T-helper 9 cell (primary cell): ENCODE data around the gene COQ8A.
"Not testable (repeated sequence)": the region's sequence is repeated elsewhere in the genome, so short reads cannot be mapped to it uniquely, and the experiment has no call there.

Source experiments
- DNase-seq: peaks from one replicate; pipeline ENCODE4 v3.0.0-alpha.2; 2020

COQ8A gene

GRCh38 chr1:226953175-226953800 lies 13.2 kb downstream of the COQ8A start:
- DNase-seq, result no peak

GRCh38 chr1:226954337-226954736 lies 14.2 kb downstream of the COQ8A start:
- DNase-seq, result no peak

- no peak for DNase-seq
Measured at GRCh38 chr1:226954777-226955176, 14.7 kb downstream of the COQ8A start.

GRCh38 chr1:226955857-226956256 lies 15.8 kb downstream of the COQ8A start:
- not testable (repeated sequence) for DNase-seq

- no peak for DNase-seq
Measured at GRCh38 chr1:226956942-226957713, 17.0 kb downstream of the COQ8A start.

- no peak for DNase-seq
Measured at GRCh38 chr1:226957714-226958113, 17.6 kb downstream of the COQ8A start.

GRCh38 chr1:226958300-226958699 lies 18.2 kb downstream of the COQ8A start:
- no peak for DNase-seq

GRCh38 chr1:226960256-226960655 lies 20.2 kb downstream of the COQ8A start:
- no peak for DNase-seq

GRCh38 chr1:226960944-226961765 lies 21.1 kb downstream of the COQ8A start:
- no peak for DNase-seq

- no peak for DNase-seq
Measured at GRCh38 chr1:226962421-226963391, 22.6 kb downstream of the COQ8A start.

- DNase-seq, result no peak
Measured at GRCh38 chr1:226964068-226964425, 24.0 kb downstream of the COQ8A start.

- no peak for DNase-seq
Measured at GRCh38 chr1:226964611-226965486, 24.8 kb downstream of the COQ8A start.

GRCh38 chr1:226965581-226966440 lies 25.7 kb downstream of the COQ8A start:
- DNase-seq, result no peak

- DNase-seq, result no peak
Measured at GRCh38 chr1:226966683-226967082, 26.6 kb downstream of the COQ8A start.

- no peak for DNase-seq
Measured at GRCh38 chr1:226967665-226968064, 27.6 kb downstream of the COQ8A start.

GRCh38 chr1:226971765-226972164 lies 31.7 kb downstream of the COQ8A start:
- no peak for DNase-seq

GRCh38 chr1:226972931-226973330 lies 32.8 kb downstream of the COQ8A start:
- DNase-seq, result no peak

- DNase-seq, result no peak
Measured at GRCh38 chr1:226973371-226973897, 33.3 kb downstream of the COQ8A start.

GRCh38 chr1:226973898-226974543 lies 33.9 kb downstream of the COQ8A start:
- no peak for DNase-seq
